CD4-positive, alpha-beta T cell treated with Interleukin-6 for 4 hours (primary cell): ENCODE results near the gene TCFL5.
"Not testable (repeated sequence)": the region's sequence is repeated elsewhere in the genome, so short reads cannot be mapped to it uniquely, and the experiment has no call there.

Source experiments
- DNase-seq: peaks from one replicate; pipeline ENCODE4 v3.0.0-alpha.2; 2020; ENCODE audit warnings: mixed read lengths

Gene TCFL5

DNA sequence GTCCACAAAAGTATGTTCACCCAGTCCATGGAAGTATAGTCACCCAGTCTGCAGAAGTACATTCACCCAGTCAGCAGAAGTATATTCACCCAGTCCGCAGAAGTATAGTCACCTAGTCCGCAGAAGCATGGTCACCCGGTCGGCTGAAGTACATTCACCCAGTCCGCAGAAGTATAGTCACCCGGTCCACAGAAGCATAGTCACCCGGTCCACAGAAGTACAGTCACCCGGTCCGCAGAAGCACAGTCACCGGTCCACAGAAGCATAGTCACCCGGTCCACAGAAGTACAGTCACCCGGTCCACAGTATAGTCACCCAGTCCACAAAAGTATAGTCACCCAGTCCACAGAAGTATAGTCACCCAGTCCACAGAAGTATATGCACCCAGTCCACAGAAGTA lies 8.8 kb downstream of the TCFL5 start:
- no peak for DNase-seq

DNA sequence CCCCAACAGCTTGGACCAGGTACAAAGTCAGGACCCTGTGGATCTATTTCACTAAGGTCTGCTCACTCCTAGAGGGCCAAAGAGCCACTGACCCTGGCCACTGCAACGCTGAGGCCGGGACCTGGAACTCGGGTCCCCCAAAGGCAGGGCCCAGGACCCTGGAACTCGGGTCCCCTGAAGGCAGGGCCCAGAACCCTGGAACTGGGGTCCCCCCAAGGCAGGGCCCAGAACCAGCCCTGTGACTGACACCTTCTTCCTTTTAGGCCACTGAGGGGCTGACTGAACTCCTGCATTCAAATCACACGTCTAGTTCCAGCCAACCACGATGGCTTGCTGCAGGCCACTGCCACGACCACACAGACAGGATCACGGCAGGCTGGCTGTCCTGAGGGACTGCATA lies 9.4 kb downstream of the TCFL5 start:
- DNase-seq, result no peak

DNA sequence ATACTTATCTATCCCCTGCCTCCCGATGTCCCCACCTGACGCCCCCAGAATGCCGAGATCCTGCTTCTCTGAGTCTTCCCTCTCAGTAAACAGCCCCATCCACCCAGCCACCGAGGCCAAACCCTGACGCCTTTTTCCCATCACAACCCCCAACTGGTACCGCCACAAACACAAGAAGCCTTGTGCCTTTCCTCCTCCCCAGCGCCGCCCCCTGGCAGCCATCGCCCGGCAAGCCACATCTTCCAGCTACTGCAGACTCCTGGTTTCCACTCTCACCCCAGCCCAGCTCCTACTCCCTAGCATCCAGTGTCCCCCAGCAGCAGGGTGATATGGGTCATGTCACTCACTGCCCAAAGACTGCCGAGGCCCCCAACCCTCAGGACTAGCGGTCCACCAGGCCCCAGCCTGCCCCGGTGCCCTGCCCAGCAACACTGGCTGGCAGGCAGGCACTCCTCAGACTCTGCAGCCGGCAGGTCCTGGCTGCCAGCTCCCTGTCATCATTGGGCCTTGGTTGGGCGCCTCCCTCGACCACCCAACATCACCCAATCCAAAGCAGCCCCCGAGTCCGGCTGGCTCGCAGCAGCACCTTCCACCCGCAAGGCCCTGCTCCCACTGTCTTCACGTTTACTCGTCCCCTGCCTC lies 11.2 kb downstream of the TCFL5 start:
- no peak for DNase-seq

GRCh38 chr20:62849431-62849830 lies 12.2 kb downstream of the TCFL5 start:
- no peak for DNase-seq

GRCh38 chr20:62848917-62849316 lies 12.7 kb downstream of the TCFL5 start:
- not testable (repeated sequence) for DNase-seq

DNA sequence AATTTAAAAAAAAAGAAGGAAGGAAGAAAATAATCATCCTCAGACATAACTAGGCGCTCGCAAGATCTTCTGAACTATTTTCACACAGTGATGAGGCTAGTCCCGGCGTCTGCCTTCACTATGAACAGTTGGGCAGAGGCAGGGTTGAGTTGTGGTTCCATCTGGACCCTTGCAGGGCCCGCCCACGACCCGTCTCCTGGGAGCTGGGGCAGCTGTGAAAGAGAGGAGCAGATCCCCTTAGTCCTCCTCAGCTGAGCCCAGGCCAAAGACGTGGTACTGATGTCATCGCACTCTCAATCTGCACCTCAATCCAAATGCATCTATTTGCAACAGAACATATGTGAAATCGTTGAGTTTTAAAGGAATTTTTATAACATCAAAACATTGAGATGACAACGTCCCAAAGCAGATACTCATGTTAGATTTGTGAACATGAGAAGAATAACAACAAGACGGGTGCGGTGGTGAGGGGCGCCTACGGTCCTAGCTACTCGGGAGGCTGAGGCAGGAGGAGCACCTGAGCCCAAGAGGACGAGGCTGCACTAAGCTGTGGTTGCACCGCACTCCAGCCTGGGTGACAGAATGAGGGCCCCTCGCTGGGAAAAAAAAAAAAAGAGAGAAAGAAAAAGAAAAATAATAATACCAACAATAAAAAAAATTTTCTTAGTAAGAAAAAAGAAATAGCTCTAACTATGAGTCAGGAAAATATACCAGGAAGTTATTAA lies 15.3 kb downstream of the TCFL5 start:
- no peak for DNase-seq

DNA sequence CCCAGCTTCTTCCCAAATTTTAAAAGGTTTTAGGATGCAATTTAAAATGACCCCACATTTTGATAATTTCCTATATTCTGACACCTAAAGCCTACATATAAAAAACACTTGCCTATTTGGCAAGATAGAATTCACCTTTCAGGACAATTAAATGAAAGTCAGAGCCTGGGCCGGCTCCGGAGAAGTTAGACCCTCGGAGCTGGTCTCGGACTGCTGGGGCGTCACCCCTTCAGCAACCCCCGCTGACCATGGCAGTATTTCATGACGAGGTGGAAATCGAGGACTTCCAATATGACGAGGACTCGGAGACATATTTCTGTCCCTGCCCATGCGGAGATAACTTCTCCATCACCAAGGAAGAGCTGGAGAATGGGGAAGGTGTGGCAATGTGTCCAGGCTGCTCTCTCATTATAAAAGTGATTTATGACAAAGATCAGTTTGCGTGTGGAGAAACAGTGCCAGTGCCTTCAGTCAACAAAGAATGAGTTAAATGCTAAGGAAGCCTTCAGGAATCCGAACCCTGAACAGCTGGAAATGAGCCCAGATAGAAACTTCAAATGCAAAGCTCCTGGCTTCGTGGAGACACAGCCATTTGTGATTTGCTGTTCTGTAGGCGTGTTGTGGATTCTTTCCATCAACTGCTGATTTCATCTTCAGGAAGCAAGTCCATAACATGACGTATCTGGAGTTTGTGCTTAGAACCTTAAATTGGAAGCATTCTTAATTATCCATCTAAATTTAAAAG lies 16.0 kb downstream of the TCFL5 start:
- no peak for DNase-seq

DNA sequence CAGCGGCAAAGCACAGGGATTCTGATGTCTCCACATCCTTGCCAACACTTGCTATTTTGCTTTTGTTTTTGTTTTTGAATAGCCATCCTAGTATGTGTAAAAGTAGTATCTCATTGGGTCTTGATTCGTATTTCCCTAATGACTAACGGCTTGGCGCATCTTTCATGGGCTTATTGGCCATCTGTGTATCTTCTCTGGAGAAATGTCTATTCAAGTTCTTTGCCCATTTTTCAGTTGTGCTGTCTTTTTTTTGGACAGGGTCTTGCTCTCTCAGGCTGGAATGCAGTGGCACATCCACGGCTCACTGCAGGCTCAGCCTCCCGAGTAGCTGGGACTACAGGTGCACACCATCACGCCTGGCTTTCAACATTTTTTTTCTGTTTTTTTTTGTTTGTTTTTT lies 17.4 kb downstream of the TCFL5 start:
- no peak for DNase-seq

GRCh38 chr20:62843656-62844055 lies 18.0 kb downstream of the TCFL5 start:
- DNase-seq, result no peak

DNA sequence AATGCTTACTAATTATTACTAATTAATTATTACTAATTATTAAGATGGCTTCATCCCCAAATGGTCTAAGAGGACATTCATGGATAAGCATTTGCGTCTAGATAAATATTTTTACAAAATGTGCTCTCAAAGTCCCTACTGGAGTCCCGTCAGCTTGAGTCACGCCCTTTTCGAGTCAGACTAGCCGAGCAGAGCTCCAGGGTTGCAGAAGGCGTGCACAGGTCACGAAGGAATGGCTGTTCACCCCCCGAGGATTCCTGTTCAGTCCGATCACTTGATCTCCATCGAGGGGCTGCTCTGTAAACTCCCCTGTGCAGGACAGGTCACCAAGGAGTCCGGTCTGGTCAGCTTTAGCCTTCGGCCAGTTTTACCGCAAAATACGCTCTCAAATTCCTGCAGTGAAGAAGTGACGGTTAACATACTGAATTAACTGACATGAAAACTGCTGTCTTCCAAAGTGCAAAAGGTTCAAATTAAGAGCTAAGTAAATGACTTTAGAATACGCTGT lies 19.9 kb downstream of the TCFL5 start:
- DNase-seq, result no peak

- no peak for DNase-seq
Measured at GRCh38 chr20:62840244-62841197, 21.1 kb downstream of the TCFL5 start.

DNA sequence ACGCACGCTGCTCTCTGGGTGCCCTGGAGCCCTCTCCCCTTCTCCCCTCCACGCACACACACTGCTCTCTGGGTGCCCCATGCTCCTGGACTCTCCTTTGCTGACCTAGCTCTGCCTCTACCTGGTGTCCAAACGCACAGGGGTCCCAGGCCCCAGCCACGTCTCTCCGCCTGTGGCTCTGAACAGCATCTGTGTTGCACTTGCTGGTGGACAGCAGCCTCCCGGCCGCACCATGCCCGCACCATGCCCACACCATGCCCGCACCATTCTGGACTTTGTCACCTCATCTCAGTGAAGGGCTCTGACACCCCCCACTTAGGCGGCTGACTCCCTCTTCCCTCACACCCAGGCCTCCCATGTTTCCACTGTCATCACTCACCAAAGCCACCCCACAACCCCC lies 21.8 kb downstream of the TCFL5 start:
- no peak for DNase-seq

DNA sequence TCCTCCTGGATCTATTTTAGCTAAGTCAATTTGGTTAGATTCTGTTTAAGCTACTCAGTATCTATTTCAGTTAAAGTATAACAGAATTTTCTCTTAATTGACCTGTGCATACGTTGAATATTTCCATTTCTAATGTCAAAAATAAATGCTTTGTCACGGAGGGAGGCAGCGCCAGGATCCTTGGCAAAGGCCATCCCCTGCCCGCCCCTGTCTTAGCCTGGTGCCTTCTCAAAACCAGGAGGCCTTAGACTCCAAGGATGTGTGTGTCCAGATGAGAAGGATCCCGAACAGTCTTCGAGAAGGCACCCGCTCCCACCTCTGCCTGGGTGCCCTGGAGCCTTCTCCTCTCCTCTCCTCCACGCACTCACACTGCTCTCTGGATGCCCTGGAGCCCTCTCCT lies 22.4 kb downstream of the TCFL5 start:
- no peak for DNase-seq

DNA sequence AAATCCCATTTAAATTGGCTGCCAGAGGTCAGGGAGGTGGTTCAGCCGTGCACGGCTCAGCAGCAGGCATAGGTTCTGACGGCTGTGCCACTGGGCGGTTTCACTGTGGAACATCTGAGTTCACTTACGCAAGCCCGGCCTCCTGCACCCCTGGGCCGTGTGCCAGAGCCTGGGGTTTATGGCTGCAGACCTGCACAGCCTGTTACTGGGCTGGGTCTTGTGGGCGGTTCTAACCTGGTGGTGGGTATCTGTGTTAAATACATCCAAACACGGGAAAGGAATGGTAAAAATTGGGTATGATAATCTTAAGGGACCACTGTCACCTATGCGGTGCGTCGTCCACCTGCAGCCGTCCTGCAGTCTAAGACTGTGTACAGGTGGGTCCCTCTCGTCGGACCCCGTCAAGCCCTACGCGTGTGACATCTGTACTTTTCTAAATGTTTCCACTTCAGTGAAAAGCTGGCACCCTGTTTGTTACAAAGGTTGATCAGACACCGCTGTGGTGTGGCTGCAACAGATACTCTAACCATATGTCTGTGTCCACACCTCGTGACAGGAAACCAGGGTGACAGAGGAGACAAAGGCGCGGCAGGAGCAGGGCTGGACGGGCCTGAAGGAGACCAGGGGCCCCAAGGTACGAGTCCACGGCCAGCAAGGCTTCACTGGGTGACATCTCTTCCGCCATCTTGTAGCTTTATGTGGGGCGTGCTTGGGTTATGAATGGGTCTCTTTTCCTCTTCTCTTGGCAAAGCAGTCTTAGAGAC lies 23.3 kb downstream of the TCFL5 start:
- no peak for DNase-seq

DNA sequence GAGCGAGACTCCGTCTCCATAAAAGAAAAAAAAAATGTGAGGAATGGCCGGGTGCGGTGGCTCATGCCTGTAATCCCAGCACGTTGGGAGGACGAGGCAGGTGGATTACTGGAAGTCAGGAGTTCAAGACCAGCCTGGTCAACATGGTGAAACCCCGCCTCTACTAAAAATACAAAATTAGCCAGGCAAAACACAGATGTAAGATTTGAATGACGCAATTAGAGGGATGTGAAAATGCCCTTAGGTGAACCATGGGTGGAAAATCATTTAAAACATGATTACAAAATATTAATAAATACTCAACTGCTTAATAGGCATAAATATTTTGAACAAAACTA lies 23.9 kb downstream of the TCFL5 start:
- no peak for DNase-seq

- no peak for DNase-seq
Measured at GRCh38 chr20:62836967-62837490, 24.6 kb downstream of the TCFL5 start.

DNA sequence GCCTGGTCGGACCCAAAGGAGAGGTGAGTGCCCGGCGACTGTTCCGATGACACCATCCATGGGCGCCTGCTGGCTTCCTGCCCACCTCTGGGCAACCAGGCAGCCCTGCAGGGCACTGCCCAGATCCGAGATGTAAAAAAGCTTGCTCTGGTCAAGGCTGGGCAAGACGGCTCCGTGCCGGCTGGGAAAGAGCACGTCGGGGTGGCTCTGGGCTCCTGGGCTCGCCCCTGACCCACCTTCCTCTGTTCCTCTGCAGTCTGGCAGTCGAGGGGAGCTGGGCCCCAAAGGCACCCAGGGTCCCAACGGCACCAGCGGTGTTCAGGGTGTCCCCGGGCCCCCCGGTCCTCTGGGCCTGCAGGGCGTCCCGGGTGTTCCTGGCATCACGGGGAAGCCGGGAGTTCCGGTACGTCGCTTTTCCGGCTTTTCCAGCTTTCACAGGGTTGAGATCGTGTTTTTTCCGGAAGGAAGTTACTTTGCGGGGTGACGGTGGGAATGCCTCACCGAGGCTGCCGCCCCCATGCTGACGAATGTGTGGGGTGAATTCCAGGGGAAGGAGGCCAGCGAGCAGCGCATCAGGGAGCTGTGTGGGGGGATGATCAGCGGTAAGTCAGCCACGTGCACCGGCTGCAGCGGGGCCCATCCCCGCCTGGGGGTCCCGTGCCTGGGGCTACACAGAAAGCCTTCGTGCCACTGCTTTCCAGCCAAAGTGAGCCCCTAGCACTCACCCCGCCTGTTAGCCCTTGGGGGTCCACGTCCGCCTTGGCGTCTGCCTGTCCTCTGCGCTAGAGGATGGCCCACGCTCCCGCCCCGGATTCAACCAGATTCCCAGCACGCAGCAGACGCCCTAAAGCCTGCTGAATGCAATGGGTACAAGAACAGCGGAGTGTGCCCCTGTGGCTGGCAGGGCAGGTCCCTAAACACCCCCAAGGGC lies 25.4 kb downstream of the TCFL5 start:
- DNase-seq, result no peak

DNA sequence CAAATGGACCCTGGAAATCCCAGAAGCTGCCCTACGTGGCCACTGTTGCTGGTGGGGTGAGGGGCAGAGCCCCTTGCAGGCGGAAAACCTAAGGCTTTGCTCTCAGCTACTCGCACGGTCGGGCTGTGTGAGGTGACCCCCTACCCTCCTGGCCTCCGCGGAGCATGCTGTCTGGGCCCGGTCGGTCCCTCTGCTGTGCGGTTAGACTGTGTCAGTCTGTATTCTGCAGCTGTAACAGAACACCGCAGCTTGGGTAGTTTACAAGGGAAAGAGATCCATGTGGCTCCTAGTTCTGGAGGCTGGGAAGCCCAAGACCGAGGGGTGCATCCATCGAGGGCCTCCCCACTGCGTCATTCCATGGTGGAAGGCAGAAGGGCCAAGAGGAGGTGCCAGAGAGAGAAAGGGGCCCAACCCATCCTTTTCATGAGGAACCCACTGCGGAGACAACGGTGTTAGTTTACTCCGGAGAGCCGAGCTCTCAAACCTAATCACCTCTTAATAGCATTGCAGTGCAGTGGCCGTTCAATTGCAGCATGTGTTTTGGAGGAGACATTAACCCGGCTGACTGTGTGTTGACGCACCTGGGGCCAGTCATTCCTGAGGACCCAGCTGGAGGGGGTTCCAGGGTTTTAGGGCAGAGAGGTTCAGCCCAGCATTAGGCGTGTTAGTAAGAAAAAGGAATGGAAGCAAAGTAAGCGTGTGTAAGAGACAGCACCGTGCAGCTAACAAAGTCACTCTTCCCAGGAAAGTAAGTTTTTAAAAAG lies 26.5 kb downstream of the TCFL5 start:
- DNase-seq, result no peak

- no peak for DNase-seq
Measured at GRCh38 chr20:62832951-62833391, 28.7 kb downstream of the TCFL5 start.
